Hepatocyte (in vitro differentiated cells): ENCODE results near the gene FNDC7. TPM values are rescaled to one million over a fixed set of nuclear protein-coding genes. Genes with fewer than 3 reads are reported as not detected.

Source experiments
- DNase-seq: peaks from one replicate; pipeline ENCODE4 v3.0.0-alpha.2; 2016; ENCODE audit warnings: low spot score
- H2AFZ ChIP-seq: fragments of 200-600 bp; sonication (generic); 2 replicates; pipeline ENCODE4 v1.6.0; 2016; ENCODE audit warnings: antibody characterized with exemption, mild to moderate bottlenecking
- H3K27ac ChIP-seq: fragments of 200-600 bp; sonication (generic); 2 replicates; pipeline ENCODE4 v1.5.1; 2016; ENCODE audit warnings: mild to moderate bottlenecking
- H3K27me3 ChIP-seq: fragments of 200-600 bp; sonication (generic); 2 replicates; pipeline ENCODE4 v1.6.1; 2016
- H3K36me3 ChIP-seq: fragments of 200-600 bp; sonication (generic); replicated peaks from 2 replicates; pipeline ENCODE4 v1.5.1; 2016; ENCODE audit warnings: low read depth; ENCODE audit not compliant: insufficient read depth
- H3K4me1 ChIP-seq: fragments of 200-600 bp; sonication (generic); 2 replicates; pipeline ENCODE4 v1.5.1; 2016; ENCODE audit warnings: mild to moderate bottlenecking, moderate library complexity; ENCODE audit not compliant: insufficient read depth
- H3K4me2 ChIP-seq: fragments of 200-600 bp; sonication (generic); 2 replicates; pipeline ENCODE4 v1.6.0; 2016
- H3K4me3 ChIP-seq: fragments of 200-600 bp; sonication (generic); 2 replicates; pipeline ENCODE4 v1.5.1; 2016; ENCODE audit warnings: mild to moderate bottlenecking
- H3K79me2 ChIP-seq: fragments of 200-600 bp; sonication (generic); 2 replicates; pipeline ENCODE4 v1.6.0; 2017; ENCODE audit warnings: mild to moderate bottlenecking
- H3K9me2 ChIP-seq: fragments of 200-600 bp; sonication (generic); replicated peaks from 2 replicates; pipeline ENCODE4 v1.6.0; 2017; ENCODE audit warnings: mild to moderate bottlenecking; ENCODE audit not compliant: insufficient read depth
- H3K9me3 ChIP-seq: fragments of 200-600 bp; sonication (generic); 2 replicates; pipeline ENCODE4 v1.5.1; 2016; ENCODE audit warnings: low read depth, mild to moderate bottlenecking
- H4K20me1 ChIP-seq: fragments of 200-600 bp; sonication (generic); 2 replicates; pipeline ENCODE4 v1.6.0; 2016; ENCODE audit warnings: mild to moderate bottlenecking; ENCODE audit not compliant: insufficient read depth, poor library complexity, severe bottlenecking
- EZH2 ChIP-seq: fragments of 200-600 bp; sonication (generic); IDR thresholded peaks from 2 replicates; pipeline ENCODE4 v1.6.1; 2016; ENCODE audit warnings: antibody characterized with exemption, mild to moderate bottlenecking, borderline replicate concordance
- EZH2phosphoT487 ChIP-seq: fragments of 200-600 bp; sonication (generic); IDR thresholded peaks from one replicate; pipeline ENCODE4 v1.6.1; 2018; ENCODE audit warnings: antibody characterized with exemption, mild to moderate bottlenecking, low read depth, moderate library complexity; ENCODE audit not compliant: unreplicated experiment, severe bottlenecking
- WGBS: methylation state at CpG from one replicate; pipeline ENCODE4 v1.1.6; 2016; ENCODE audit warnings: low lambda C conversion rate; ENCODE audit errors: missing lambda C conversion rate; 5-methylcytosine and 5-hydroxymethylcytosine counted together
- polyA plus RNA-seq: library from polyadenylated mRNA; unstranded; fragments of >200 nt; fragmentation: Nextera tagmentation; extraction: Ambion mirVana; gene quantifications from 2 replicates; pipeline ENCODE4 v1.2.1, GENCODE V29; 2016
- total RNA-seq: library from RNA; depleted of rRNA; stranded (reverse); fragments of >200 nt; gene quantifications from 2 replicates; pipeline ENCODE4 v1.2.3, GENCODE V29; 2014
- TF ChIP-seq, protein P1 (sequence below): fragments of 200-600 bp; sonication (generic); IDR thresholded peaks from 2 replicates; pipeline ENCODE4 v1.5.1; 2016; ENCODE audit warnings: antibody characterized with exemption, mild to moderate bottlenecking; ENCODE audit not compliant: poor library complexity

The FNDC7 gene
- total and polyA plus RNA-seq, 2 experiments from 2014 or later, result not detected

DNA sequence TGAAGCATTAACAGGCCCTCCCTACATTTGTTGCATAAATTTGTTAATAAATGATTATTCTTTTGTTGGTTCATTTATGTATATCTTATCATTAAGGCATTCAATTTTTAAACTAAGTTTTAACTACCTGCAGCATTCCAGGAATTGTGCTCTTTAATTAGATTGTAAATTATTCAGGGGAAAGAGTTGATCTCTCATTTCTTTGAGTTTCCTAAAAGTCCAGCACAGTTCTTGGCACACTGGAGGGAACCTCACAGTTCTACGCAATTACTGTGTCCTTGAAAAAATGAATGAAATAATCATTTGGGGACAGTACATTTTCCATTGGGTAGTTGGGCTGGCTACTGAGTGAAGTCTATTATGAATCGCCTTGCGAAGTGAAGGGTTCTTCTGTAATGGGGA is 33.3 kb downstream of the FNDC7 start:
- TF ChIP-seq EZH2phosphoT487 (no peak), EZH2 (no peak)
- TF ChIP-seq, protein P1, sequence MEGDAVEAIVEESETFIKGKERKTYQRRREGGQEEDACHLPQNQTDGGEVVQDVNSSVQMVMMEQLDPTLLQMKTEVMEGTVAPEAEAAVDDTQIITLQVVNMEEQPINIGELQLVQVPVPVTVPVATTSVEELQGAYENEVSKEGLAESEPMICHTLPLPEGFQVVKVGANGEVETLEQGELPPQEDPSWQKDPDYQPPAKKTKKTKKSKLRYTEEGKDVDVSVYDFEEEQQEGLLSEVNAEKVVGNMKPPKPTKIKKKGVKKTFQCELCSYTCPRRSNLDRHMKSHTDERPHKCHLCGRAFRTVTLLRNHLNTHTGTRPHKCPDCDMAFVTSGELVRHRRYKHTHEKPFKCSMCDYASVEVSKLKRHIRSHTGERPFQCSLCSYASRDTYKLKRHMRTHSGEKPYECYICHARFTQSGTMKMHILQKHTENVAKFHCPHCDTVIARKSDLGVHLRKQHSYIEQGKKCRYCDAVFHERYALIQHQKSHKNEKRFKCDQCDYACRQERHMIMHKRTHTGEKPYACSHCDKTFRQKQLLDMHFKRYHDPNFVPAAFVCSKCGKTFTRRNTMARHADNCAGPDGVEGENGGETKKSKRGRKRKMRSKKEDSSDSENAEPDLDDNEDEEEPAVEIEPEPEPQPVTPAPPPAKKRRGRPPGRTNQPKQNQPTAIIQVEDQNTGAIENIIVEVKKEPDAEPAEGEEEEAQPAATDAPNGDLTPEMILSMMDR, result no peak
- Histone ChIP-seq H3K36me3 (no peaks in the 10 kb centered on the region), H2AFZ (peak overlapping the region; percentile 68), H3K27ac (peak overlapping the region; percentile 54), H3K4me3 (no peak overlapping the region), H3K79me2 (peaks cover 31% of the 10 kb centered on the region), H3K9me2 (no peaks in the 10 kb centered on the region), H3K4me1 (peaks cover 7% of the 10 kb centered on the region), H3K27me3 (no peaks in the 10 kb centered on the region), H3K4me2 (peak overlapping the region; percentile 46), H4K20me1 (peaks cover 4% of the 10 kb centered on the region), H3K9me3 (no peaks in the 10 kb centered on the region)
- no peak for DNase-seq
- WGBS, result 54% methylated on average over 3 of the region's 3 CpGs

DNA sequence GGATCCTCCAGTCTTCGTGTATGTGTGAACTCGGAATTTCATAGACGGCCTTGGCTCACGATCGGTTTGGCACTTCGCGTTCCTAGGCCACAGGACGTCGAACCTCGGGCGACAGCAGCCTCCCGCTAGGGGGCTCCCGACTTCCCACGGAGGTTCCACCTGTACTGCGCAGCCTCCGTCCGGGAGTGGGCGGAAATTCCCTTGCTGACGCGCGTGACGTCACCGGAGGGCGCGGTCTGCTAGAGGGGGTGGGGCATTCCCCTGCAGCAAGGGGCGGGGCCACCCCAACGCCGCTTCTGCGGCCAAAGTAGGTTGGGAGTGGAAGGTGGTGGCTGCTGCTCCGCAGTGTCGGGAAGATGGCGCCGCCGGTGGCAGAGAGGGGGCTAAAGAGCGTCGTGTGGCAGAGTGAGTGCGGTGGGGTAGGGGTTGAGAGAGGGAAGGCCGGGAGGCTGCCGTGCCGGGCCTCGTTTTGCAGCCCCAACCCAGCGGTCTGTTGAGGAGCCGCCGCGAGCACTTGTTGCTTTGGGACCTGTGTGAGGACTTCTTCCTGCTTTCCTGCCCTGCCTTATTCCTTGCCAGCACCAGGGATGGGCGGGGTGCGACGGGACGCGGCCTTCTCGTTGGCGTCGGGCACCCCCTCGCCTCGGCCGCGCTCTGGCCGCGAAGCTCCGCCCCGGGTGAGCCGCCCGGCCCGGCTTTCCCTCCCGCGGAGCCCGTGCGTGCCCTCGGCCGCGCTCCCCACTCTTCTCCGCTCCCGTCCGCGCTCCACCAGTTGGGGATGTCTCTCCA is 33.9 kb downstream of the FNDC7 start, which contains the start of gene STXBP3:
Gene STXBP3 (plus strand): TSS at position 293 of the 789 bp plus-strand sequence. CDS start 64 bp downstream, at position 357.
- H3K36me3 ChIP-seq, result no peaks in the 10 kb centered on the region
- H3K4me1 ChIP-seq, result peaks cover 7% of the 10 kb centered on the region
- no peaks in the 10 kb centered on the region for H3K27me3 ChIP-seq
- H3K4me2 ChIP-seq, result peak within 1 kb of the TSS; percentile 78
- peak within 1 kb of the TSS; percentile 98 for H3K27ac ChIP-seq
- peaks cover 31% of the 10 kb centered on the region for H3K79me2 ChIP-seq
- peak within 1 kb of the TSS; percentile 68 for H3K4me3 ChIP-seq
- peak; percentile 100 for DNase-seq
- H4K20me1 ChIP-seq, result peaks cover 4% of the 10 kb centered on the region
- no peaks in the 10 kb centered on the region for H3K9me3 ChIP-seq
- no peaks in the 10 kb centered on the region for H3K9me2 ChIP-seq
- no peak for TF ChIP-seq EZH2phosphoT487
- TF ChIP-seq, protein P1, result peak; percentile 97
- no peak for TF ChIP-seq EZH2
- 2% methylated on average over 62 of the region's 75 CpGs for WGBS
- peak within 1 kb of the TSS; percentile 93 for H2AFZ ChIP-seq

DNA sequence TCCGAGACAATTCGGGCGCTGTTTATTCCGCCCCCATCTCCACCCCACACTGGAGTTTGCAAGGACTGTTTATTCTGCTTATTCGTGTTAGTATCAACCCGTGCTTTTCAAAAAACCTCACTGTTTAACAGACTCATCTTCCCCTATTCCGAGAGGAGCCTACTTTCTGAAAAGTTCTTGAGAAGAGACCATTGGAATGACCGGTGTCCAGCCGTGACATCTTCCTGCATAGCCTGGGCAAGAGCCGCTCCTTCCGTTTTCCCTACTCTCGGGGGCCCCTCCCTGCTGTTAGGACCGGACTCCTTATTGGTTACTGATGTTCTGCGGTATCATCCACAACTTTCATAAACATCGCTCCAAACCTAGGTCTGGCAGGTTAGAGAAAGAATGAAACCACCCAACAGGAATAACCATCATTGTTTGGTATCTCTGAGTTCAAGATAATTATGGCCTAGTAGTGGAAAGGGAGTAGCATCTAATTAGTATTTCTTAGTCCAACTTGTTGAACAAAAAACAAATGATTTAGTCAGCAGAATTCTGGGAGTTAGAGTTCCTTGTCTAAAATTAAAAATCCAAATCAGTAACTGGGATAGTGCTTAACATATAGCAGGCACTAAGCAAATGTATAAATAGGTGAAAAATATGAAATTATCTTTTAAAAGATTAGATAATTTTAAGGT is 34.6 kb downstream of the FNDC7 start:
- H3K79me2 ChIP-seq, result peaks cover 31% of the 10 kb centered on the region
- H3K9me2 ChIP-seq, result no peaks in the 10 kb centered on the region
- H3K36me3 ChIP-seq, result no peaks in the 10 kb centered on the region
- 2% methylated on average over 15 of the region's 15 CpGs for WGBS
- H3K27me3 ChIP-seq, result no peaks in the 10 kb centered on the region
- no peaks in the 10 kb centered on the region for H3K9me3 ChIP-seq
- no peak for TF ChIP-seq EZH2phosphoT487
- TF ChIP-seq, protein P1, result no peak
- peak overlapping the region; percentile 98 for H3K27ac ChIP-seq
- peak; percentile 88 for DNase-seq
- peak overlapping the region; percentile 93 for H2AFZ ChIP-seq
- peaks cover 7% of the 10 kb centered on the region for H3K4me1 ChIP-seq
- peak overlapping the region; percentile 78 for H3K4me2 ChIP-seq
- H3K4me3 ChIP-seq, result peak overlapping the region; percentile 68
- H4K20me1 ChIP-seq, result peaks cover 4% of the 10 kb centered on the region
